ENCODE measurements around the gene PDE2A. TPM values are rescaled to one million over a fixed set of nuclear protein-coding genes. Genes with fewer than 3 reads are reported as not detected.

Gene PDE2A
- total and polyA plus RNA-seq, 7 experiments from 2014 or later = 0.97 to 9.0 (median 1.7) TPM; not detected in 2

GRCh38 chr11:72606748-72607468 lies 67.3 kb downstream of the PDE2A start:
- no peak for ATAC-seq
- CTCF ChIA-PET = no interaction called here

GRCh38 chr11:72605973-72606747 lies 68.1 kb downstream of the PDE2A start:
- no peak overlapping the region for H3K4me3 Mint-ChIP-seq
- H3K36me3 Mint-ChIP-seq = no peaks in the 10 kb centered on the region
- POLR2A ChIA-PET = no interaction called here
- CTCF ChIA-PET = interaction anchor here (1.0 kb wide), 1 partner anchor 18 kb away, joined by 3 read pairs; no protein-coding TSS in a partner anchor
- H3K27ac ChIP-seq (ENCODE audit: low read depth, low read length) = no peak overlapping the region
- no peak for ATAC-seq
- intact Hi-C loops (cut with micrococcal nuclease) = no loop called here
- H3K36me3 ChIP-seq (ENCODE audit: control insufficient read depth in 2 of 3, insufficient read depth in 3 of 3, low read length in 3 of 3) = no peaks in the 10 kb centered on the region
- H3K9me3 Mint-ChIP-seq = no peaks in the 10 kb centered on the region
- no peak for DNase-seq
- H3K4me1 ChIP-seq (ENCODE audit: control insufficient read depth in 2 of 2, insufficient read depth in 2 of 2, low read length in 2 of 2) = no peaks in the 10 kb centered on the region
- H3K27ac Mint-ChIP-seq = no peak overlapping the region
- no peaks in the 10 kb centered on the region for H3K27me3 ChIP-seq (ENCODE audit: control insufficient read depth in 2 of 2, insufficient read depth in 2 of 2, low read length in 2 of 2)
- no peak overlapping the region for H3K4me3 ChIP-seq (ENCODE audit: low read length)
- no peaks in the 10 kb centered on the region for H3K9me3 ChIP-seq (ENCODE audit: control insufficient read depth in 2 of 3, low read length in 3 of 3)
- H3K27me3 Mint-ChIP-seq = peaks cover 5 to 25% (median 14%) of the 10 kb centered on the region in 5 donors
- H3K4me1 Mint-ChIP-seq = peaks cover 0 to 10% (median 0%) of the 10 kb centered on the region in 7 donors

More at GRCh38 chr11:72606748-72607468, 67.3 kb downstream of the PDE2A start:
- Mint-ChIP-seq H3K27me3 (peaks cover 5 to 31% (median 22%) of the 10 kb centered on the region in 5 donors), H3K9me3 (no peaks in the 10 kb centered on the region), H3K4me3 (no peak overlapping the region), H3K27ac (no peak overlapping the region), H3K4me1 (peaks cover 0 to 12% (median 0%) of the 10 kb centered on the region in 7 donors), H3K36me3 (no peaks in the 10 kb centered on the region)
- Histone ChIP-seq H3K4me3 (ENCODE audit: low read length) (no peak overlapping the region), H3K9me3 (ENCODE audit: control insufficient read depth in 2 of 3, low read length in 3 of 3) (no peaks in the 10 kb centered on the region), H3K4me1 (ENCODE audit: control insufficient read depth in 2 of 2, insufficient read depth in 2 of 2, low read length in 2 of 2) (no peaks in the 10 kb centered on the region), H3K27ac (ENCODE audit: low read depth, low read length) (no peak overlapping the region), H3K27me3 (ENCODE audit: control insufficient read depth in 2 of 2, insufficient read depth in 2 of 2, low read length in 2 of 2) (no peaks in the 10 kb centered on the region), H3K36me3 (ENCODE audit: control insufficient read depth in 2 of 3, insufficient read depth in 3 of 3, low read length in 3 of 3) (no peaks in the 10 kb centered on the region)
- POLR2A ChIA-PET = no interaction called here
- DNase-seq = no peak
- intact Hi-C loops (cut with micrococcal nuclease) = no loop called here

- H3K27ac Mint-ChIP-seq = no peak overlapping the region
- Histone ChIP-seq H3K4me3 (ENCODE audit: low read length) (no peak overlapping the region), H3K9me3 (ENCODE audit: control insufficient read depth in 2 of 3, low read length in 3 of 3) (no peaks in the 10 kb centered on the region), H3K36me3 (ENCODE audit: control insufficient read depth in 2 of 3, insufficient read depth in 3 of 3, low read length in 3 of 3) (no peaks in the 10 kb centered on the region), H3K27me3 (ENCODE audit: control insufficient read depth in 2 of 2, insufficient read depth in 2 of 2, low read length in 2 of 2) (no peaks in the 10 kb centered on the region), H3K27ac (ENCODE audit: low read depth, low read length) (no peak overlapping the region), H3K4me1 (ENCODE audit: control insufficient read depth in 2 of 2, insufficient read depth in 2 of 2, low read length in 2 of 2) (no peaks in the 10 kb centered on the region)
- H3K27me3 Mint-ChIP-seq = peaks cover 0 to 23% (median 11%) of the 10 kb centered on the region in 5 donors
- H3K9me3 Mint-ChIP-seq = no peaks in the 10 kb centered on the region
- H3K4me1 Mint-ChIP-seq = peaks cover 0 to 8% (median 0%) of the 10 kb centered on the region in 7 donors
- CTCF ChIA-PET = interaction anchor here (0.6 kb wide), 1 partner anchor 123 kb away, joined by 3 read pairs; no protein-coding TSS in a partner anchor
- POLR2A ChIA-PET = no interaction called here
- intact Hi-C loops (cut with micrococcal nuclease) = no loop called here
- no peak for DNase-seq
- no peak overlapping the region for H3K4me3 Mint-ChIP-seq
- no peaks in the 10 kb centered on the region for H3K36me3 Mint-ChIP-seq
- ATAC-seq = no peak
Measured at GRCh38 chr11:72604256-72604655, 70.0 kb downstream of the PDE2A start.

GRCh38 chr11:72602250-72602904 lies 71.8 kb downstream of the PDE2A start:
- ChIA-PET CTCF (interaction anchor here (0.7 to 1.4 kb wide), 2 partner anchors 131 to 215 kb away, joined by 3 read pairs; no protein-coding TSS in a partner anchor), POLR2A (interaction anchor here (0.5 to 0.7 kb wide), 2 partner anchors 20 to 26 kb away, joined by 3 to 4 read pairs; no protein-coding TSS in a partner anchor)
- Histone ChIP-seq H3K4me3 (ENCODE audit: low read length) (no peak overlapping the region), H3K27me3 (ENCODE audit: control insufficient read depth in 2 of 2, insufficient read depth in 2 of 2, low read length in 2 of 2) (no peaks in the 10 kb centered on the region), H3K4me1 (ENCODE audit: control insufficient read depth in 2 of 2, insufficient read depth in 2 of 2, low read length in 2 of 2) (no peaks in the 10 kb centered on the region), H3K27ac (ENCODE audit: low read depth, low read length) (no peak overlapping the region), H3K36me3 (ENCODE audit: control insufficient read depth in 2 of 3, insufficient read depth in 3 of 3, low read length in 3 of 3) (no peaks in the 10 kb centered on the region), H3K9me3 (ENCODE audit: control insufficient read depth in 2 of 3, low read length in 3 of 3) (no peaks in the 10 kb centered on the region)
- Mint-ChIP-seq H3K4me1 (peaks cover 0 to 3% (median 0%) of the 10 kb centered on the region in 7 donors), H3K4me3 (no peak overlapping the region), H3K9me3 (no peaks in the 10 kb centered on the region), H3K36me3 (no peaks in the 10 kb centered on the region), H3K27me3 (peaks cover 0 to 23% (median 11%) of the 10 kb centered on the region in 5 donors), H3K27ac (no peak overlapping the region)
- ATAC-seq (no peak), DNase-seq (no peak)
- intact Hi-C loops (cut with micrococcal nuclease) = no loop called here

GRCh38 chr11:72600557-72600956 lies 73.7 kb downstream of the PDE2A start:
- intact Hi-C loops (cut with micrococcal nuclease) = no loop called here
- Histone ChIP-seq H3K27ac (ENCODE audit: low read depth, low read length) (no peak overlapping the region), H3K4me3 (ENCODE audit: low read length) (no peak overlapping the region), H3K27me3 (ENCODE audit: control insufficient read depth in 2 of 2, insufficient read depth in 2 of 2, low read length in 2 of 2) (no peaks in the 10 kb centered on the region), H3K9me3 (ENCODE audit: control insufficient read depth in 2 of 3, low read length in 3 of 3) (no peaks in the 10 kb centered on the region), H3K4me1 (ENCODE audit: control insufficient read depth in 2 of 2, insufficient read depth in 2 of 2, low read length in 2 of 2) (no peaks in the 10 kb centered on the region), H3K36me3 (ENCODE audit: control insufficient read depth in 2 of 3, insufficient read depth in 3 of 3, low read length in 3 of 3) (no peaks in the 10 kb centered on the region)
- H3K27me3 Mint-ChIP-seq = peaks cover 0 to 22% (median 11%) of the 10 kb centered on the region in 5 donors
- no peak for DNase-seq
- CTCF ChIA-PET = no interaction called here
- peaks cover 0 to 4% (median 0%) of the 10 kb centered on the region in 7 donors for H3K4me1 Mint-ChIP-seq
- no peaks in the 10 kb centered on the region for H3K9me3 Mint-ChIP-seq
- H3K4me3 Mint-ChIP-seq = no peak overlapping the region
- ATAC-seq = no peak
- POLR2A ChIA-PET = no interaction called here
- H3K36me3 Mint-ChIP-seq = no peaks in the 10 kb centered on the region
- H3K27ac Mint-ChIP-seq = no peak overlapping the region

- peaks cover 0 to 27% (median 11%) of the 10 kb centered on the region in 5 donors for H3K27me3 Mint-ChIP-seq
- Histone ChIP-seq H3K4me3 (ENCODE audit: low read length) (no peak overlapping the region), H3K36me3 (ENCODE audit: control insufficient read depth in 2 of 3, insufficient read depth in 3 of 3, low read length in 3 of 3) (no peaks in the 10 kb centered on the region), H3K4me1 (ENCODE audit: control insufficient read depth in 2 of 2, insufficient read depth in 2 of 2, low read length in 2 of 2) (no peaks in the 10 kb centered on the region), H3K27me3 (ENCODE audit: control insufficient read depth in 2 of 2, insufficient read depth in 2 of 2, low read length in 2 of 2) (no peaks in the 10 kb centered on the region), H3K27ac (ENCODE audit: low read depth, low read length) (no peak overlapping the region), H3K9me3 (ENCODE audit: control insufficient read depth in 2 of 3, low read length in 3 of 3) (no peaks in the 10 kb centered on the region)
- ChIA-PET CTCF (no interaction called here), POLR2A (no interaction called here)
- ATAC-seq (no peak), DNase-seq (no peak)
- H3K4me1 Mint-ChIP-seq = peaks cover 0 to 4% (median 0%) of the 10 kb centered on the region in 7 donors
- H3K27ac Mint-ChIP-seq = no peak overlapping the region
- no peaks in the 10 kb centered on the region for H3K9me3 Mint-ChIP-seq
- H3K4me3 Mint-ChIP-seq = no peak overlapping the region
- intact Hi-C loops (cut with micrococcal nuclease) = no loop called here
- H3K36me3 Mint-ChIP-seq = no peaks in the 10 kb centered on the region
Measured at GRCh38 chr11:72599325-72600117, 74.7 kb downstream of the PDE2A start.

Measured in naive thymus-derived CD4-positive, alpha-beta T cell (primary cell).